ENCODE measurements around the gene SLC39A8.

- TF ChIP-seq USF1 (IDR thresholded peaks at IDR 0.05) (no peak), NFIC (IDR thresholded peaks at IDR 0.05) (no peak), CREB1 (IDR thresholded peaks at IDR 0.05; ENCODE audit: low read depth) (no peak), REST (IDR thresholded peaks at IDR 0.05; ENCODE audit: low read depth) (no peak), EGR1 (IDR thresholded peaks at IDR 0.05) (no peak), EP300 (IDR thresholded peaks at IDR 0.05; ENCODE audit: borderline replicate concordance) (no peak), RAD21 (IDR thresholded peaks at IDR 0.05; ENCODE audit: low read depth) (no peak), TEAD4 (IDR thresholded peaks at IDR 0.05) (no peak), TAF1 (IDR thresholded peaks at IDR 0.05; ENCODE audit: low read depth) (no peak), CEBPB (IDR thresholded peaks at IDR 0.05) (no peak), YY1 (IDR thresholded peaks at IDR 0.05; ENCODE audit: low read depth) (no peak)
Observed at GRCh38 chr4:102213031-102213430, 132.3 kb downstream of the SLC39A8 start.
